GM12873 (cell line): ENCODE results near the gene RNF123.

Experiments
- CTCF ChIP-seq: IDR thresholded peaks from 2 replicates; pipeline ENCODE4 v1.5.1; 2012; ENCODE audit warnings: low read depth, mild to moderate bottlenecking, moderate library complexity, low read length, control low read depth; ENCODE audit not compliant: insufficient read depth; ENCODE audit errors: missing control alignments

The RNF123 gene

GRCh38 chr3:49667701-49668413 is 21.5 kb upstream of the RNF123 start:
- no peak for TF ChIP-seq CTCF

GRCh38 chr3:49668414-49668797 is 21.0 kb upstream of the RNF123 start:
- no peak for TF ChIP-seq CTCF

GRCh38 chr3:49668861-49669260 is 20.5 kb upstream of the RNF123 start:
- TF ChIP-seq CTCF: no peak

GRCh38 chr3:49669352-49669751 is 20.0 kb upstream of the RNF123 start:
- no peak for TF ChIP-seq CTCF

- TF ChIP-seq CTCF: no peak
Measured at GRCh38 chr3:49670940-49671290, 18.4 kb upstream of the RNF123 start.

- peak; percentile 94 for TF ChIP-seq CTCF
Measured at GRCh38 chr3:49671291-49672288, 17.8 kb upstream of the RNF123 start.

- TF ChIP-seq CTCF: no peak
Measured at GRCh38 chr3:49673121-49673714, 16.1 kb upstream of the RNF123 start.
